Islet precursor cell (in vitro differentiated cells): ENCODE data around the gene GKAP1.
A peak's percentile ranks its signal among the peaks of the same experiment; 100 is the strongest.
"Not testable (repeated sequence)": the region's sequence is repeated elsewhere in the genome, so short reads cannot be mapped to it uniquely, and the experiment has no call there.

ENCODE experiments used
- DNase-seq: peaks from one replicate; pipeline ENCODE4 v3.0.0-alpha.2; 2018

Gene GKAP1

DNA sequence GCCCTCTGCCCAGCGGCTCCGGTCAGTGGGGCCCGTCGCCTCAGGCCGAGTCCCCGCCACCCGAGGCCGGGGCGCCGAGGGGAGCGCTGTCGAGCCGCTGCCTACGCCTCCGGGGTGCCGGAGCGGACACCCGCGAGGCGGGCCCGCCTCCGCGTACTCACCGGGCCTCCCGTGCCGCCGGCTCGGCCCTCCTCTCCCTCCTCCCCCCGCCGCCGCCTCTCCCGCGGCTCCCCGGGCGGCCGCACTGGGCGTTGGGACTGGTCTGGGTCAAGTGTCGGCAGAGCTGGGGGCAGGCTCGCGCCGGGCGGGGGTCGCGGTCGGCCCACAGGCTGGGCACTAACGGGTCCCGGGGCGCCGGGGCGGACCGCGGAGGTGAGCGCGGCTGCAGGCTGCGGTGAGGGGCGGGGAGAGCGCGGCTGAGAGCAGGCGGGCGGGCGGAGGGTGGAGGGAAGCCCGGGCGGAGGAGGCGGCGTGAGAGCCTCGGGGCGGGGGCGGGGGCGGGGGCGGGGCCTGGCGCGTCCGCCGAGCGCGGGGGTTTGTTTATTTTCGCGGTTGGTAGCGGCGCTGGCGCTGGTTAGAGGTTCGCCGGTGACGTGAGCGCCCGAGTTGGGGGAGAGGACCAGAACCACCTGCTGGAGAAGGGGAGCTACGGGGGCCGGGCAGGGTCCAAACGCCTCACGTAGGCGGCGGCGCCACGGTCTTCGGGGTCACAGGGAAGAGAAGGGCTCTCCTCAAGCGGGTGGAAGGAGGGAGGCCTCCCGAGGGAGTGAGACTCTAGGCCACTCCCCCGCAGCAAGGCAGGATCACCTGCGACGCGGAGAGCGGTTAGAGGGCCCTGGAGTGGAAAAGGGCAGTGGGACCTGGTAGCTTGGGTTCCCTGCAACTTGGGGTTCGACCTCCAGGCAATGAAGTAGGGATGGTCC, at the start of gene GKAP1:
GKAP1 (minus strand) TSS at position 414 of the 923 bp plus-strand sequence. CDS start 11,252 bp downstream, outside the sequence.
- DNase-seq, result peak; percentile 87

DNA sequence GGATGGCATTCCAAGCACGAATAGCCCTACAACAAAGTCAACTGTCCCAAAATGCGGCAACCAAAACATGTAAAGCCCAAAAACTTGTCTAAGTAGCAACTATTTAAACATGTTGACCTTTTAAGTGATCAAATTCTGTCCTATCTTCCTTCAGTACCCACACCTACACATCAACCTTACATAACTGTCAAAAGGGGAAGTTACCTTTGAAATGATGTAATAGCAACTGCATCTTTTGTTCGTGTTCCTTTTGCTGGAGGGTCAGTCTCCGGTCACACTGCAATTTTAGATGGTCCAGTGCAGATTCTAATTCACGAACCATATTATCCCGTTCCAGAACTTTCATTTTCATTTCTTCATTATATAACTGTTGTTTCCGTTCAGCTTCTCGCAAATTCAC, 32.3 kb upstream of the GKAP1 start:
- DNase-seq, result not testable (repeated sequence)

DNA sequence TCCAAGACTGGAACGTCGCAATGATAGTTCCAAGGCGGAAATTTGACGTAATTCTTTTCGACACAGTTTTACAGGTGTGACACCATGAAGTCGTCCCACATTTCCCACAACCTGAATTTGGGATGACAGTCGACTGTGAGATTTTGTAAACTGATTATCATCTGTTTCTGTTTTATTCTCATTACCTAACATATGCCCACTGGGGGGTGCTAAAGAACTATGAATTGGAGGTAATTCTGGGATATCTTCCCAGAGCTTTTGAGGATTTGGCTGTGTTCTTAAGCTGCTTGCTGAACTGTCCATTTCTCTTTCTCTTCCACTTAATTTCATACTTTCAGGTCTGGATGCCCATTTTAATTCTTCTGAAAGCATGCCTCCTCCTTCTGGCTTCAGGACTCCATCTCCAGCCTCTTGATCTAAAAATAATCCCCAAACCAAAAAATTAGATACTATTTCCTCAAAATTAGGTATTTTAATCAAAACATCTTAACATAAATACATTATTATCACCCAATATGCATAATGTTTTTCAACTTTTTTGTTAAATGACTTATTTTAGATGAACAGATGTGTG, 19.6 kb upstream of the GKAP1 start:
- not testable (repeated sequence) for DNase-seq

DNA sequence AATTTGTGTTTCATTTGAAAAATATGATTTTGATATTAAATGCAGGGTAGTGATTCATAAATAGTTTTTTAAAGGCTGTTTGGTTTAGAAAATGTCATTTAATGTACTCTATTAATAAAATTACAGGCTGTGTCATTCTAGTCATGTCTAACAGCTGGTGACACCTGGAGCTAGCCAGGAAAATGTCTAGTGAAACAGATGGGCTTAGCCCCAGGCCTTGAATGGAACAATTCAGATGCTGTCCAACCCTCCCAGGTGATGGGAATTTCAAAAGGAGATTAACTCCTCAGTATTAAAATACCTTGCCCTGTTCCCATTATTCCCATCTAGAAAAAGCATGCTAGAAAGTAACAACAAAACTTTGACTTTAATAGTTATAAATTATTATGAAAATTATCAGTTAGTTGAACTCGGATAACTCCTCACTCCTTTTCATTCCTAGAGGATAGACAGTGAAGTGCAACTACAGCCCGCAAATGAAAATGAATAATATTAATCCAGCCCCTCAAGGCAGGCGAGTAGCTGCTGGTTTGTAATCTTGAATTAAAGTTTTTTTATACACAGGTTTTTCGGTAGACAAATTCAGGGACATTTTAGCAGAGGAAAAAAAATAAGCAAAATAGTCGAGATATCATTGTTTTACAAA, 13.0 kb upstream of the GKAP1 start:
- not testable (repeated sequence) for DNase-seq

DNA sequence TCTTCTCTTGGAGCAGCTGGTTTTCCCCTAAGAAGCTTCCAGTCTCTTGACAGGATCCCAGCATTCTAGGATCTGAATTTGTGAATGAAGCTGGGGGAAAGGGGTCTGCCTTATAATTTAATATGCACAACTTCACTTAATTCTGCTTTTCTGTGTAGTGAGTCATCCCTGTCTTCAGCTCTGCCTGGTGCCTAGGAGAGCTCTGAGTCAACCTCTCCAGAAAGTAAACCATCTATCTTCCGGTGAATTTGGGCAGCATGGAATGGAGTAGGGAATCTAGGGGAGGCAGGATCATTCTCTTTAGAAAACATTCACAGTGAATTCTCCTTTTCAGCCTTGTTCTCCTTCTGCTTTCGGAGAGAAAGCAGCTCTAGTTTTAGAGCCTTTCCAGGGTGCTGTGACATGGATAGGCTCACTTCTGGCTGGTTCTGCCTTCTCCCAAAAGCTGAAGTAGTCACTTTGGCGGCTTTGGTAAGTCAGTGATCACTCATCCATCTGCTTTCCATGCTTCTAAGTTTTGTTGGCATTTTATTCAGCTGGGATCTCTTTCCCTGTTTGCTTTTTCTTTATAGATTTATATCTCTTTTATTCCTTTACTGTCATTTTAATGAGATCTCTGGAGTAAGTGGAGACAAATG, 7.5 kb upstream of the GKAP1 start:
- not testable (repeated sequence) for DNase-seq

DNA sequence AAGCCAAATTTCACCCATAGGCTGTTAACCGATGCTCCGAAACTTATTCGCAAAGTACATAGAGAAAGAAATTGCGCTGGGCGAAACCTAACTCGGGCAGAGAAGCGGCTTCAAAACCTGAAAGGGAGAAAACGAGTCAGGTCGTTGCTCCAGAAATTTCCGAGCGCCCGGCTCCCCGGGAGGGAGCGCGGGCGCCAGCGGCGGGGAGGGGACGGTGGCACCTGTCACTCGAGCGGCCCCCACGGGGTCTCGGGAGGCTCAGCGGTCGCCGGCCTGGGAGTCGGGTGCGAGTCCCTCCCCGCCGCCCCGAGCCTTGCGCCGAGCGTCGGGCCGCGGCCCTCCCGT, 586 bp downstream of the GKAP1 start:
- DNase-seq, result not testable (repeated sequence)

DNA sequence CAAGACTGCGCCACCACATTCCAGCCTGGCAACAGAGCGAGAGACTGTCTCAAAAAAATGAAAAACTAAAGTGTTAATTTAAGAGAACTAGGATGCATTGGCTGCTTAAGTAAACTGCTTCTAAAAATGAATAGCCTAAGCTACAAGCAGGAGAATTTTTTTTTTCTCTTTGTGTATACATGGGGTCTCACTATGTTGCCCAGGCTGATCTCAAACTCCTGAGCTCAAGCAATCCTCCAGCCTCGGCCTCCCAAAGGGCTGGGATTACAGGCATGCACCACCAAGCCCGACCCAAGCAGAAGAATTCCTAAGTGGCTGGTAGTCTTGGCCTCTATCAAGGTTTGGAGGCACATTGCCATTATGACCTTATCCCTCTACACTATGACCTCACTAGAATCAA, 2.4 kb downstream of the GKAP1 start:
- not testable (repeated sequence) for DNase-seq

DNA sequence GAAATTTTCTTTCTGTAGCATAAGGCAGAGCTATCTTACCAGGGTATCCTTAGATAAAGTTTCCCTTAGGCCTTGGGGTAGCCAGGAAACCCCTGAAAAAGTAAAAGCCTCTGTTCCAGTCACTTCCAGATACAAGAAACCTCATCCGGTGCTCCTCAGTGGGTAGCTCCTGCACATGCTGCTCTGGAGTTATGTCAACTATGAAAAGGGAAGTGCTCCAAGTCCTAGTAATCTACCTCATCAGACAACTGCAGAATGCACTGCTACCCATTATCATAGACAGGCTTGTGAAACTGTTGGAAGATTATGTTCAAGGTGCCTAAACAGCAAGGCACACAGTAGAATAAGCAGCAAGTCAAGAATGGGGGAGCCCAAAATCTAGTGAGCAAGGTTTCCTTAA, 8.4 kb downstream of the GKAP1 start:
- not testable (repeated sequence) for DNase-seq

DNA sequence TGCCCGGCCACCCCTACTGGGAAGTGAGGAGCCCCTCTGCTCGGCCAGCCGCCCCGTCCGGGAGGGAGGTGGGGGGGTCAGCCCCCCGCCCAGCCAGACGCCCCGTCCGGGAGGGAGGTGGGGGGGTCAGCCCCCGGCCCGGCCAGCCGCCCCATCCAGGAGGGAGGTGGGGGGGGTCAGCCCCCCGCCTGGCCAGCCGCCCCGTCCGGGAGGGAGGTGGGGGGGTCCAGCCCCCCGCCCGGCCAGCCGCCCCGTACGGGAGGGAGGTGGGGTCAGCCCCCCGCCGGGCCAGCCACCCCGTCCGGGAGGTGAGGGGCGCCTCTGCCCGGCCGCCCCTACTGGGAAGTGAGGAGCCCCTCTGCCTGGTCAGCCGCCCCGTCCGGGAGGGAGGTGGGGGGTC, 13.1 kb downstream of the GKAP1 start:
- not testable (repeated sequence) for DNase-seq

DNA sequence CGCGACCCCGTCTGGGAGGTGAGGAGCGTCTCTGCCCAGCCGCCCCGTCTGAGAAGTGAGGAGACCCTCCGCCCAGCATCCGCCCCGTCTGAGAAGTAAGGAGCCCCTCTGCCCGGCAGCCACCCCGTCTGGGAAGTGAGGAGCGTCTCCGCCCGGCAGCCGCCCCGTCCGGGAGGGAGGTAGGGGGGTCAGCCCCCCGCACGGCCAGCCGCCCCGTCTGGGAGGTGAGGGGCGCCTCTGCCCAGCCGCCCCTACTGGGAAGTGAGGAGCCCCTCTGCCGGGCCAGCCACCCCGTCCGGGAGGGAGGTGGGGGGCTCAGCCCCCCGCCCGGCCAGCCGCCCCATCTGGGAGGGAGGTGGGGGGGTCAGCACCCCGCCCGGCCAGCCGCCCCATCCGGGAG, 13.6 kb downstream of the GKAP1 start:
- DNase-seq, result not testable (repeated sequence)

DNA sequence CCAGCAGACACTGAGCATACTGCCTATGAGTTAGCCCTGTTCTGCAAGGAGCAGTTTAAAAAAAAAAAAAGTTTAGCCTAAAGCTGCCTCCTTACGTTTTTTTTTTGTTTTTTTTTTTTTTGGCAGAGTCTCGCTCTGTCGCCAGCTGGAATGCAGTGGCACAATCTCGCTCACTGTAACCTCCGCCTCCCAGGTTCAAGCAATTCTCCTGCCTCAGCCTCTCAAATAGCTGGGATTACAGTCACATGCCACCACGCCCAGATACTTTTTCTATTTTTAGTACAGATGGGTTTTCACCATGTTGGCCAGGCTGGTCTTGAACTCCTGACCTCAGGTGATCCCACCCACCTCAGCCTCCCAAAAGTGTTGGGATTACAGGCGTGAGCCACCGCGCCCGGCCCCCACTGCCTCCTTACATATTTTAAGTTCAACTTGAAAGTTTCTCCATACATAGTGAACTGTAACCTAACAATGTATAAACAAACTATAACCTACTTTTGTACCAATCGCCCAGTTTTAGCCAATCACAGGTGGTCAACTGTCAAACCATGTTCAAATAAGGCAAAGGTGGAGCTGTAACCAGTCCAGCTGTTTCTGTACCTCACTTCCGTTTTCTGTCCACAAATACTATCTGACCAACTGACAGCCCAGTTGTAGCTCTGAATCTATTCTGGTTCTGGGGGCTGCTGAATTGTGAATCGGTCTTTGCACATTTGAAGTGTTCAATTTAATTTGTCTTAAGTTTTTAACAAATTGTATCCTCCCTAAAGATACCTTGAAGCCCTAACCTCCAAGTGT, 17.1 kb downstream of the GKAP1 start:
- no peak for DNase-seq

DNA sequence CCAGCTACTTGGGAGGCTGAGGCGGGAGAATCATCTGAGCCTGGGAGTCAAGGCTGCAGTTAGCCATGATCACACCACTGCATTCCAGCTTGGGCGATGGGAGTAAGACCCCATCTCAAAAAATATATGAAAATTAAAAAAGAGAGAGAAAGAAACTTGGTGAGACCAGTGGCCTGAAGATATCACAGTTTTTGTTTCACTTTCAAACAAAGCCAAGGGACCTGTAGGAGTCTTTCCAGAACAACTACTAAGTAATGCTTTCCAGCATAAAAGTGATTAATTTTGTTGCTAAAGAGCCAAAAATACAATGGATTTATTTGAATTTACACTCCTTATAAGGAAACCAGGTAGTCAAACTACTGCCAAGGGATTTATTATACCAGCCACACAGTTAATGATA, 23.5 kb downstream of the GKAP1 start:
- no peak for DNase-seq

DNA sequence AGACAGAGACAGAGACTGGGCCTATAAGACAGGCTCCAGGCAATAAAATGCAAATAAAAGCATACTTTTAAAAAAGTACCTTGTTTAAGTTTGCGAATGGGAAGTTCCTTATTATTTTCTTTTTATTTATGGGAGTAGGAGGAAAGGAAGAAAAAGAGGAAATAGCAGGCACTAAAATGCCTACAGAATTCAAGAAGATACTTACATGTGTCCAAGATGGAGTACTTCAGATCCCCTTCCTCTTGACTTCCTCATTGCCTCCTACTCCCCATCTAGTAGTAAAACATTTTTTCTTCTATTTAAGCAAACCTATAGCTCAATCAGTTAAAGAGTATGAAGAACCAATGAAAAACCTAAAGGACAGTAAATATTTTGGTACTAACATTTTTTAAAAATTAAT, 24.8 kb downstream of the GKAP1 start:
- DNase-seq, result no peak

DNA sequence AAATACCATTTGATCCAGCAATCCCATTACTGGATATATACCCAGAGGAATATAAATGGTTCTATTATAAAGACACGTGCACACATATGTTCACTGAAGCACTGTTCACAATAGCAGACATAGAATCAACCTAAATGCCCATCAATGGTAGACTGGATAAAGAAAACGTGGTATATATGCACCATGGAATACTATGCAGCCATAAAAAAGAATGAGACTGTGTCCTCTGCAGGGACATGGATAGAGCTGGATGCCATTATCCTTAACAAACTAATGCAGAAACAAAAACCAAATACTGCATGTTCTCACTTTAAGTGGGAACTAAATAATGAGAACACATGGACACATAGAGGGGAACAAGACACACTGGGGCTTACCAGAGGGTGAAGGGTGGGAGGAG, 39.4 kb downstream of the GKAP1 start:
- no peak for DNase-seq

DNA sequence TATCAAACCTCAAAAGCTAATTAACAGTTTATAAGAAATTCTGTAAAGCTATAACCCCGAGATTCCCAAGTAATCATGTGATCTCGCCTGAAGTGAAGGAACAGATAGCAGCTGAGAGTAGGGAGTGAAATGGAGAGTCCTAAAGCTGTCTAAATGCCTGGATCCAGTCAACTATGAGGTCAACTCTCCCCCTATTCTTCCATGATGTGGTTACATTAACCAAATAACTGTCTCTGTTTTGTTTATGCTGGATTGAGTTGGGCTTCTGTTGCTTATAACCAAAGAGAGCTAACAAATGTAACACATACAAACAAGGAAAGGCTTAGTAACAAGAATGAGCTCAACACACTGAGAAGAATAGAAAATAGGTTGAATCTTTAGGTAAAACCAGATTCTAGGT, 41.6 kb downstream of the GKAP1 start:
- no peak for DNase-seq

DNA sequence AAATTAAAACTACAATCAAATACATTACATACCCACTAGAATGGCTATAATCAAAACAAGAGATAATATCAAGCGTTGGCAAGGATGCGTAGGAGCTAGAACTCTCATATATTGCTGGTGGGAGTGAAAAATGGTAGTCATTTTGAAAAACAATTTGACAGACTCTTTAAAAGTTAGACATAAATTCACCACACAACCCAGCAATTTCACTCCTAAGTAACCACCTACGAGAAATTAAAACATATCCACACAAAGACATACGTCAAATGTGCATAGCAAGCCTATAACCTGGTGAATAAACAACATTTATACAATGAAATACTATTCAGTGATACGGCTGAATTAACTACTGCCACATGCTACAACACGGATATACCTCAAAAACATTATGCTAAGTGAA, 44.7 kb downstream of the GKAP1 start:
- DNase-seq, result no peak

DNA sequence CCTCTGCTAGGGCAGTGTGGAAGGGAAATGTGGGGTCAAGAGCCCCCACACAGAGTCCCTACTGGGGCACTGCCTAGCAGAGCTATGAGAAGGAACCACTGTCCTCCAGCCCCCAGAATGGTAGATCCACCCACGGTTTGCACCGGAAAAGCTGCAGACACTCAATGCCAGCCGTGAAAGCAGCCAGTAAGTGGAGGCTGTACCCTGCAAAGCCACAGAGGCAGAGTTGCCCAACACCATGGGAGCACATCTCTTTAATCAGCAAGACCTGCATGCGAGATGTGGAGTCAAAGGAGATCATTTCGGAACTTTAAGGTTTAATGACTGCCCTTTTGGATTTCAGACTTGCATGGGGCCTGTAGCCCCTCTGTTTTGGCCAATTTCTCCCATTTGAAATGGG, 52.2 kb downstream of the GKAP1 start:
- DNase-seq, result no peak

DNA sequence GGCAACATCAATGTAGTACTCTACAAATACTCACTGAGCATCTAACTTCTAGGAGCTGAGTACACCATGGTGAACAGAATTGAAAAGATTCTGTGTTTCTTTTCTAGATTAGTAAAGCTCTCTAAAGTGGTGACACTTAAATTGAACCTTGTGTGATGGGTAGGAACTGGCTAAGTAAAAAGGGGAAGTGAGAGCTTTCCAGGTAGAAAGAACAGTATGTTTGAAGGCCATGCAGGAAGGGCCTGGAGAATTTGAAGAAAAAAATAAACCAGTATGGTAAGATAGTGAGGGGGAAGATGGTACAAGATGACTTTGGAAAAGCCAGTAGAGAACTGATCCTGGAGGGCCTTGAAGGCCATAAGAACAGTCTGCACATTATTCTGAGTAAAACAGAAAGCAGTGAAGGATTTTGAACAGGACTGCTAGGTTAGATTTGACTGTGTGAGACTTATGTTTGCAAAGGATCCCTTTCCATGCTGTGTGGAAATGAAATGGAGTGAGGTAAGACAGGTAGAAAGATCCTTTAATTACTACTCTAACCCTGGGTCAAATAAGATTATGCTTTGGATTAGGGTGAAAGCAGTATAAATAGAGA, 63.1 kb downstream of the GKAP1 start:
- DNase-seq, result no peak

DNA sequence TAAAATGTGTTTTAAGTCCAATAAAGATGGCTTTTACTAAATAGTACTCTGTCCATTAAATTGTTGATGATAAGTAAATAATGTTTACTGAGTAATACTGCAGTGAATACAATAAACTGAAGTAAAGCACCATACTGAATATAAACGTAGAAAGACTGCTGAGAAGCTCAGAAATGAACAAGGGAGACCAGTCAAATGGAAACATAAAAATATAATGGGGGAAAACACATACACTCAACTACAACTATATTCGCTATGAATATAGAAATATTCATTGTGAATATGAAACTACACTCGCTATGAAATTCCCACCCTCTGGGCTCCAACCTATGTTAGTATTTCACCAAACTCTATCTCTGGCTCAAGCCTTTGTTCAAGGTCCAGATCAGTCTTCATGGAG, 67.9 kb downstream of the GKAP1 start:
- no peak for DNase-seq

DNA sequence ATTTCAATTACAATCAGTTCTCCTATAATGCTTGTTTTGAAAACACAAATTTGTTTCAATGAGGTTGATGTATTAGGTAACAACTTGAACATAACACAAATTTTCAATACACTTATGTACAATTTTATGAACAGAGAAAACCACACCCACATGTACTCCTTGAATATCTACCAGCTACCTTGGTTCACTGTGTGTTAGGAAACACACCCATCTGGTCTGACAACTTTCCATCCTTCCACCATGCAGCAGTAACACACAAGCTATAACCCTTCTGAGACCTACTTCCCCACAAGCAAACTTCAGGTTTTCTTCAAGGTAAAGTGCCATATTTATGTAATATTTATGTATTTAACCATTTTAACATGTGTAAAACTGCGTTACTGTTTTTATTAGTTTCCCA, 73.4 kb downstream of the GKAP1 start:
- no peak for DNase-seq

DNA sequence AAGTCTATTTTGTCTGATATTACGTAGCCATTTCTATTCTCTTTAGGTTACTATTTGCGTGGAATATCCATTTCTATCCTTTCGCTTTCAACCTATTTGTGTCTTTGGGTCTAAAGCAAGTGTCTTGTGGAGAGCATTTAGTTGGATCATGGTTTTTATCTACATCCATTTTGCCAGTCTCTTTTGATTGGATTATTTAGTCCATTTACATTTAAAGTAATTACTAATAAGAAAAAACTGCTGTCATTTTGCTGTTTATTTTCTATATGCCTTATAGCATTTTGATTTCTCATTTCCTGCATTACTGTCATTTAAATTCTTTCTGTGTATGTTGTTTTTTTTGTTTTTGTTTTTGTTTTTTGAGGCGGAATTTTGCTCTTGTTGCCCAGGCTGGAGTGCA, 83.8 kb downstream of the GKAP1 start:
- DNase-seq, result no peak
